ENCODE measurements around the gene CCDC171.

GRCh38 chr9:15718423-15718822 lies 165.6 kb downstream of the CCDC171 start:
- no peak for TF ChIP-seq POLR2A (IDR thresholded peaks at IDR 0.05)
- no peak for TF ChIP-seq CTCF (IDR thresholded peaks at IDR 0.05)
